ENCODE measurements around the gene DSCAML1. TPM values are rescaled to one million over a fixed set of nuclear protein-coding genes. Genes with fewer than 3 reads are reported as not detected.

DSCAML1 gene
- total RNA-seq, 1 experiment from 2014 or later = not detected

- in situ Hi-C loops (cut with HindIII; ENCODE audit: low pct_unique_long_range_greater_than_20kb, low sequenced_read_pairs) = no loop called here
- no peak for DNase-seq (ENCODE audit: low read depth, low spot score)
Observed at GRCh38 chr11:117671370-117671769, 125.6 kb downstream of the DSCAML1 start.

GRCh38 chr11:117670924-117671323 is 126.1 kb downstream of the DSCAML1 start:
- no peak for DNase-seq (ENCODE audit: low read depth, low spot score)
- in situ Hi-C loops (cut with HindIII; ENCODE audit: low pct_unique_long_range_greater_than_20kb, low sequenced_read_pairs) = no loop called here

- in situ Hi-C loops (cut with HindIII; ENCODE audit: low pct_unique_long_range_greater_than_20kb, low sequenced_read_pairs) = no loop called here
- no peak for DNase-seq (ENCODE audit: low read depth, low spot score)
Observed at GRCh38 chr11:117670443-117670842, 126.6 kb downstream of the DSCAML1 start.

- no peak for DNase-seq (ENCODE audit: low read depth, low spot score)
- in situ Hi-C loops (cut with HindIII; ENCODE audit: low pct_unique_long_range_greater_than_20kb, low sequenced_read_pairs) = no loop called here
Observed at GRCh38 chr11:117669616-117670015, 127.4 kb downstream of the DSCAML1 start.

GRCh38 chr11:117669062-117669461 is 128.0 kb downstream of the DSCAML1 start:
- DNase-seq (ENCODE audit: low read depth, low spot score) = no peak
- in situ Hi-C loops (cut with HindIII; ENCODE audit: low pct_unique_long_range_greater_than_20kb, low sequenced_read_pairs) = no loop called here

- in situ Hi-C loops (cut with HindIII; ENCODE audit: low pct_unique_long_range_greater_than_20kb, low sequenced_read_pairs) = no loop called here
- DNase-seq (ENCODE audit: low read depth, low spot score) = no peak
Observed at GRCh38 chr11:117668321-117668751, 128.7 kb downstream of the DSCAML1 start.

- in situ Hi-C loops (cut with HindIII; ENCODE audit: low pct_unique_long_range_greater_than_20kb, low sequenced_read_pairs) = no loop called here
- DNase-seq (ENCODE audit: low read depth, low spot score) = no peak
Observed at GRCh38 chr11:117664897-117665296, 132.1 kb downstream of the DSCAML1 start.

GRCh38 chr11:117663821-117664220 is 133.2 kb downstream of the DSCAML1 start:
- in situ Hi-C loops (cut with HindIII; ENCODE audit: low pct_unique_long_range_greater_than_20kb, low sequenced_read_pairs) = no loop called here
- no peak for DNase-seq (ENCODE audit: low read depth, low spot score)

- in situ Hi-C loops (cut with HindIII; ENCODE audit: low pct_unique_long_range_greater_than_20kb, low sequenced_read_pairs) = no loop called here
- DNase-seq (ENCODE audit: low read depth, low spot score) = no peak
Observed at GRCh38 chr11:117663414-117663813, 133.6 kb downstream of the DSCAML1 start.

- DNase-seq (ENCODE audit: low read depth, low spot score) = no peak
- in situ Hi-C loops (cut with HindIII; ENCODE audit: low pct_unique_long_range_greater_than_20kb, low sequenced_read_pairs) = no loop called here
Observed at GRCh38 chr11:117662671-117663269, 134.2 kb downstream of the DSCAML1 start.

- in situ Hi-C loops (cut with HindIII; ENCODE audit: low pct_unique_long_range_greater_than_20kb, low sequenced_read_pairs) = no loop called here
Observed at GRCh38 chr11:117662255-117662654, 134.8 kb downstream of the DSCAML1 start.

GRCh38 chr11:117658809-117659208 is 138.2 kb downstream of the DSCAML1 start:
- in situ Hi-C loops (cut with HindIII; ENCODE audit: low pct_unique_long_range_greater_than_20kb, low sequenced_read_pairs) = no loop called here
- no peak for DNase-seq (ENCODE audit: low read depth, low spot score)

More at GRCh38 chr11:117662255-117662654, 134.8 kb downstream of the DSCAML1 start:
- DNase-seq (ENCODE audit: low read depth, low spot score) = no peak

GRCh38 chr11:117657794-117658193 is 139.2 kb downstream of the DSCAML1 start:
- in situ Hi-C loops (cut with HindIII; ENCODE audit: low pct_unique_long_range_greater_than_20kb, low sequenced_read_pairs) = no loop called here
- no peak for DNase-seq (ENCODE audit: low read depth, low spot score)

GRCh38 chr11:117654281-117655255 is 142.4 kb downstream of the DSCAML1 start:
- no peak for DNase-seq (ENCODE audit: low read depth, low spot score)

GRCh38 chr11:117652521-117652920 is 144.5 kb downstream of the DSCAML1 start:
- in situ Hi-C loops (cut with HindIII; ENCODE audit: low pct_unique_long_range_greater_than_20kb, low sequenced_read_pairs) = no loop called here
- DNase-seq (ENCODE audit: low read depth, low spot score) = no peak

More at GRCh38 chr11:117654281-117655255, 142.4 kb downstream of the DSCAML1 start:
- in situ Hi-C loops (cut with HindIII; ENCODE audit: low pct_unique_long_range_greater_than_20kb, low sequenced_read_pairs) = no loop called here

- in situ Hi-C loops (cut with HindIII; ENCODE audit: low pct_unique_long_range_greater_than_20kb, low sequenced_read_pairs) = no loop called here
- DNase-seq (ENCODE audit: low read depth, low spot score) = no peak
Observed at GRCh38 chr11:117649296-117650055, 147.5 kb downstream of the DSCAML1 start.

GRCh38 chr11:117647872-117648271 is 149.1 kb downstream of the DSCAML1 start:
- no peak for DNase-seq (ENCODE audit: low read depth, low spot score)
- in situ Hi-C loops (cut with HindIII; ENCODE audit: low pct_unique_long_range_greater_than_20kb, low sequenced_read_pairs) = no loop called here

- in situ Hi-C loops (cut with HindIII; ENCODE audit: low pct_unique_long_range_greater_than_20kb, low sequenced_read_pairs) = no loop called here
Observed at GRCh38 chr11:117647207-117647606, 149.8 kb downstream of the DSCAML1 start.

More at GRCh38 chr11:117647207-117647606, 149.8 kb downstream of the DSCAML1 start:
- DNase-seq (ENCODE audit: low read depth, low spot score) = no peak
